ENCODE measurements around the gene ZNF18. TPM values are rescaled to one million over a fixed set of nuclear protein-coding genes. Genes with fewer than 3 reads are reported as not detected.

The ZNF18 gene
- total and polyA plus RNA-seq, 2 donors (not counting 3 experiments of a cell fraction or from before 2014, with no cell fraction given) = 2.3 to 5.8 TPM

- DNase-seq (ENCODE audit: low read depth, low spot score) = no peak
- no peak overlapping the region for H2AFZ ChIP-seq (ENCODE audit: low read depth, low read length)
- H3K36me3 ChIP-seq (ENCODE audit: control insufficient read depth in 2 of 2, extremely low read depth in 1 of 2, insufficient read depth in 2 of 2, low read length in 2 of 2) = peaks cover 0 to 6% of the 10 kb centered on the region in 2 experiments
- ChIA-PET POLR2A (interaction anchor here (0.6 kb wide), 1 partner anchor 30 kb away, joined by 11 read pairs; no protein-coding TSS in a partner anchor), CTCF (interaction anchor here (1.7 to 2.0 kb wide), 3 partner anchors 11 to 1345 kb away, joined by 6 to 8 read pairs (median 6); no protein-coding TSS in a partner anchor)
- no peak overlapping the region for H3K4me2 ChIP-seq (ENCODE audit: insufficient read depth, low read length)
- dilution Hi-C loops (cut with MboI; ENCODE audit: extremely low pct_ligation_motif_present, low sequenced_read_pairs) = no loop called here
- no peaks in the 10 kb centered on the region for H3K79me2 ChIP-seq (ENCODE audit: control insufficient read depth, insufficient read depth, low read length)
- no peak overlapping the region for H3K9ac ChIP-seq (replicated peaks; ENCODE audit: extremely low read depth, insufficient read depth, low read length)
- no peak for FAIRE-seq
- H3K9me1 ChIP-seq (replicated peaks; ENCODE audit: control insufficient read depth, extremely low read depth, insufficient read depth, low read length) = no peaks in the 10 kb centered on the region
- TF ChIP-seq GATA2 (IDR thresholded peaks at IDR 0.05; ENCODE audit: insufficient read depth, insufficient read length, low read depth, low read length) (no peak), MYC (IDR thresholded peaks at IDR 0.05; ENCODE audit: low read depth, low read length) (no peak), POLR2AphosphoS5 (IDR thresholded peaks at IDR 0.05; ENCODE audit: insufficient read depth, low read depth, low read length) (no peak), FOS (IDR thresholded peaks at IDR 0.05; ENCODE audit: borderline replicate concordance, insufficient read depth, low read length) (no peak), POLR2A (IDR thresholded peaks at IDR 0.05; ENCODE audit: low read depth, low read length) (no peak), MAX (IDR thresholded peaks at IDR 0.05; ENCODE audit: insufficient read depth, insufficient read length) (no peak), JUN (IDR thresholded peaks at IDR 0.05; ENCODE audit: borderline replicate concordance, insufficient read depth, insufficient read length, low read depth) (no peak), EZH2 (IDR thresholded peaks at IDR 0.05; ENCODE audit: borderline replicate concordance, low read depth, low read length, severe bottlenecking) (no peak)
- TF ChIP-seq, protein P1, sequence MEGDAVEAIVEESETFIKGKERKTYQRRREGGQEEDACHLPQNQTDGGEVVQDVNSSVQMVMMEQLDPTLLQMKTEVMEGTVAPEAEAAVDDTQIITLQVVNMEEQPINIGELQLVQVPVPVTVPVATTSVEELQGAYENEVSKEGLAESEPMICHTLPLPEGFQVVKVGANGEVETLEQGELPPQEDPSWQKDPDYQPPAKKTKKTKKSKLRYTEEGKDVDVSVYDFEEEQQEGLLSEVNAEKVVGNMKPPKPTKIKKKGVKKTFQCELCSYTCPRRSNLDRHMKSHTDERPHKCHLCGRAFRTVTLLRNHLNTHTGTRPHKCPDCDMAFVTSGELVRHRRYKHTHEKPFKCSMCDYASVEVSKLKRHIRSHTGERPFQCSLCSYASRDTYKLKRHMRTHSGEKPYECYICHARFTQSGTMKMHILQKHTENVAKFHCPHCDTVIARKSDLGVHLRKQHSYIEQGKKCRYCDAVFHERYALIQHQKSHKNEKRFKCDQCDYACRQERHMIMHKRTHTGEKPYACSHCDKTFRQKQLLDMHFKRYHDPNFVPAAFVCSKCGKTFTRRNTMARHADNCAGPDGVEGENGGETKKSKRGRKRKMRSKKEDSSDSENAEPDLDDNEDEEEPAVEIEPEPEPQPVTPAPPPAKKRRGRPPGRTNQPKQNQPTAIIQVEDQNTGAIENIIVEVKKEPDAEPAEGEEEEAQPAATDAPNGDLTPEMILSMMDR (IDR thresholded peaks at IDR 0.05; ENCODE audit: extremely low read depth in 1 of 2, insufficient read depth in 1 of 2, low read depth in 1 of 2, low read length in 2 of 2) = no peak
- no peaks in the 10 kb centered on the region for H3K9me3 ChIP-seq (replicated peaks; ENCODE audit: control insufficient read depth, insufficient read depth, low read length)
- no peaks in the 10 kb centered on the region for H3K27me3 ChIP-seq (ENCODE audit: control insufficient read depth in 2 of 2, insufficient read depth in 2 of 2, low read length in 2 of 2)
- H3K4me3 ChIP-seq (replicated peaks in 1 of 3; ENCODE audit: insufficient read depth in 1 of 3, low read depth in 1 of 3, low read length in 3 of 3) = no peak overlapping the region
- peaks cover under 1% of the 10 kb centered on the region for H3K4me1 ChIP-seq (ENCODE audit: control insufficient read depth, extremely low read depth, insufficient read depth, low read length)
- no peaks in the 10 kb centered on the region for H4K20me1 ChIP-seq (replicated peaks; ENCODE audit: control insufficient read depth, extremely low read depth, insufficient read depth, low read length)
- BruUV-seq (replicated peaks) = no TSS peak
- H3K27ac ChIP-seq (ENCODE audit: insufficient read depth, low read depth, low read length) = no peak overlapping the region
- intact Hi-C loops (cut with micrococcal nuclease) = no loop called here
Measured at GRCh38 chr17:11991461-11991860, 5.8 kb downstream of the ZNF18 start.
